ENCODE measurements around the gene RNF225. TPM values are rescaled to one million over a fixed set of nuclear protein-coding genes. Genes with fewer than 3 reads are reported as not detected.

RNF225 gene
- total and polyA plus RNA-seq, 10 of the 15 experiments (the other 5 are each of a cell fraction or from before 2014, with no cell fraction given), result 0.27 to 0.28 TPM; not detected in 8

DNA sequence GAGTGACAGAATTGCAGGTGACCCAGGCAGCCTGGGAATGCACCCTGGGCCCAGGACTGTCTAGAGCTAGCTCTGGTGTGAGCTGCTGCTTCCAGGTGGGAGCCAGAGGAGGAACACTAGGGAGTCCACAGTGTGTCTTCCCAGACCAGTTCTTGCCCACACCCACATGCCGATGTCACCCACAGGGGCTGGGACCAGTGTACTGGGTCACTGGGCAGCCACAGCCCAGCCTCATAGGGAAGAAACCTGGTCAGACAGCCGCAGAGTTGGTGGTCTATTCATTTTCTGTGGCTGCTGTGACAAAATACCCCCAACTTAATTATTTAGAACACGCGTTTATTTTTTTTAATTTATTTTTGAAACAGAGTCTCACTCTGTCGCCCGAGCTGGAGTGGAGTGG is 3.1 kb downstream of the RNF225 start (continued):
- TF ChIP-seq BRCA1 (IDR thresholded peaks at IDR 0.05; ENCODE audit: low read depth, low read length) (no peak), SREBF1 (IDR thresholded peaks at IDR 0.05; ENCODE audit: low read length) (no peak), GABPA (IDR thresholded peaks at IDR 0.05; ENCODE audit: low read depth) (no peak), DPF2 (IDR thresholded peaks at IDR 0.05) (no peak), ZZZ3 (IDR thresholded peaks at IDR 0.05; ENCODE audit: control insufficient read depth, insufficient read length, low read depth) (no peak), FOXM1 (IDR thresholded peaks at IDR 0.05; ENCODE audit: low read depth, low read length) (no peak), IKZF1 (conservative IDR thresholded peaks at IDR 0.05) (no peak)
- TF ChIP-seq, protein P1, sequence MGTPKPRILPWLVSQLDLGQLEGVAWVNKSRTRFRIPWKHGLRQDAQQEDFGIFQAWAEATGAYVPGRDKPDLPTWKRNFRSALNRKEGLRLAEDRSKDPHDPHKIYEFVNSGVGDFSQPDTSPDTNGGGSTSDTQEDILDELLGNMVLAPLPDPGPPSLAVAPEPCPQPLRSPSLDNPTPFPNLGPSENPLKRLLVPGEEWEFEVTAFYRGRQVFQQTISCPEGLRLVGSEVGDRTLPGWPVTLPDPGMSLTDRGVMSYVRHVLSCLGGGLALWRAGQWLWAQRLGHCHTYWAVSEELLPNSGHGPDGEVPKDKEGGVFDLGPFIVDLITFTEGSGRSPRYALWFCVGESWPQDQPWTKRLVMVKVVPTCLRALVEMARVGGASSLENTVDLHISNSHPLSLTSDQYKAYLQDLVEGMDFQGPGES (IDR thresholded peaks at IDR 0.05), result no peak

- POLR2A ChIA-PET, result interaction anchor here (0.6 to 1.6 kb wide), 2 partner anchors 9 to 18 kb away, joined by 5 read pairs; partner anchors contain the start of gene ZNF584
Measured at GRCh38 chr19:58399903-58400302, 4.4 kb downstream of the RNF225 start.

More at GRCh38 chr19:58399903-58400302, 4.4 kb downstream of the RNF225 start:
- in situ Hi-C loops (cut with MboI) (no loop called here), intact Hi-C loops (cut with micrococcal nuclease; ENCODE audit: unreplicated experiment) (no loop called here)
- FAIRE-seq (no peak), DNase-seq (ENCODE audit: low read depth, low spot score) (no peak), ATAC-seq (no peak)
- TF ChIP-seq ZBTB4 (CRISPR knock-in tag; IDR thresholded peaks at IDR 0.05) (no peak), PML (IDR thresholded peaks at IDR 0.05; ENCODE audit: low read length) (no peak), ELK1 (IDR thresholded peaks at IDR 0.05; ENCODE audit: low read depth, low read length) (no peak), EGR1 (IDR thresholded peaks at IDR 0.05; ENCODE audit: borderline replicate concordance in 1 of 2, low read depth in 2 of 2, low read length in 2 of 2) (no peak), DPF2 (IDR thresholded peaks at IDR 0.05) (no peak), WRNIP1 (IDR thresholded peaks at IDR 0.05; ENCODE audit: borderline replicate concordance, low read depth, low read length) (no peak), ZNF384 (IDR thresholded peaks at IDR 0.05; ENCODE audit: borderline replicate concordance, low read depth, low read length) (no peak), JUNB (IDR thresholded peaks at IDR 0.05) (no peak), STAT3 (IDR thresholded peaks at IDR 0.05; ENCODE audit: low read depth, low read length) (no peak), CEBPB (IDR thresholded peaks at IDR 0.05; ENCODE audit: borderline replicate concordance in 1 of 2, low read depth in 2 of 2, low read length in 2 of 2) (no peak)
- no peaks in the 10 kb centered on the region for H3K9me3 ChIP-seq (replicated peaks; ENCODE audit: control insufficient read depth, insufficient read depth, low read length)
- RAD21 ChIA-PET (ENCODE audit: unreplicated experiment), result no interaction called here
- no peaks in the 10 kb centered on the region for H3K79me2 ChIP-seq (ENCODE audit: control insufficient read depth, insufficient read depth, low read length)
- H3K4me1 ChIP-seq (ENCODE audit: control insufficient read depth, insufficient read depth, low read length), result peaks cover 10% of the 10 kb centered on the region
- H3K4me2 ChIP-seq (ENCODE audit: control insufficient read depth, insufficient read depth), result no peak overlapping the region
- no peak overlapping the region for H3K27ac ChIP-seq (ENCODE audit: control insufficient read depth, insufficient read depth)
- no CpG with 5 or more reads among the region's 3 CpGs for WGBS (ENCODE audit: insufficient coverage, insufficient replicate concordance, low lambda C conversion rate, missing lambda C conversion rate)
- H3K36me3 ChIP-seq (ENCODE audit: control insufficient read depth in 2 of 2, insufficient read depth in 2 of 2, low read length in 1 of 2), result peaks cover 0 to 6% of the 10 kb centered on the region in 2 experiments; a peak in 3 of 4 replicates
- H3K27me3 ChIP-seq (replicated peaks in 1 of 2; ENCODE audit: control insufficient read depth in 2 of 2, insufficient read depth in 2 of 2, low read length in 1 of 2), result no peaks in the 10 kb centered on the region
- H3K4me3 ChIP-seq, result no peak overlapping the region
- H3K9ac ChIP-seq (ENCODE audit: control insufficient read depth, insufficient read depth, low read length), result no peak overlapping the region
- no peak overlapping the region for H2AFZ ChIP-seq (ENCODE audit: control insufficient read depth, low read depth, low read length)
- no peaks in the 10 kb centered on the region for H4K20me1 ChIP-seq (ENCODE audit: control insufficient read depth, insufficient read depth)
- no TSS peak for BruUV-seq (replicated peaks)
- SMC1A ChIA-PET (ENCODE audit: uncharacterized antibody, unreplicated experiment), result no interaction called here
- CTCF ChIA-PET, result no interaction called here
